K562 (cell line): Measurements from ENCODE around the gene CACNA1C. TPM values are rescaled to one million over a fixed set of nuclear protein-coding genes. Genes with fewer than 3 reads are reported as not detected.

ENCODE experiments used
- ATAC-seq: fragments of 200-7000 bp; cut with Tn5 transposase; 3 replicates; pipeline ENCODE4 v1.9.1; 2020; ENCODE audit warnings: moderate library complexity
- BruUV-seq: library from RNA; stranded (reverse); fragments of 400-500 nt; replicated peaks from 2 replicates; lab custom pipeline; 2021; lab: Mats Ljungman, UMichigan
- CTCF ChIA-PET: fragments of 300-600 bp; formaldehyde crosslinking; extraction: SDS; loops from one replicate; lab custom pipeline; 2021; ENCODE audit warnings: low intra/inter-chr PET ratio; lab: Yijun Ruan, JAX
- POLR2A ChIA-PET: fragments of 300-600, 350-650 bp; sonication (Branson Sonifier 250); formaldehyde crosslinking; extraction: SDS; loops from one replicate; lab custom pipeline; 2021; ENCODE audit warnings: antibody characterized with exemption, inconsistent platforms; lab: Yijun Ruan, JAX
- DNase-seq, 4 experiments: peaks; one replicate each; pipeline versions ENCODE4 v3.0.0 to v3.0.0-alpha.2; 2011 to 2018; ENCODE audit warnings: low spot score in 3 of 4, mixed read lengths in 3 of 4; ENCODE audit errors: extremely low read depth in 1 of 4
- FAIRE-seq: peaks from 2 replicates; lab custom pipeline; 2011; peaks lifted over from hg19 to GRCh38; lab: Jason Lieb, UNC
- H2AFZ ChIP-seq: 2 replicates; pipeline ENCODE4 v1.6.0; 2011; ENCODE audit warnings: low read depth, low read length, control low read depth, inconsistent platforms
- H3K27ac ChIP-seq: fragments of 200-600 bp; 3 replicates; pipeline ENCODE4 v1.8.0; 2011; ENCODE audit warnings: low read depth, mild to moderate bottlenecking, control low read depth, inconsistent platforms, low read length, moderate library complexity, mixed read lengths; ENCODE audit errors: extremely low read depth
- H3K27me3 ChIP-seq, 2 experiments: fragments of 300-600 bp in 1 of 2; 2 replicates in 1 of 2; 3 replicates in 1 of 2; pipeline versions ENCODE4 v1.6.0 to v1.8.0; 2011; ENCODE audit warnings: inconsistent platforms in 2 of 2, low read length in 2 of 2, mild to moderate bottlenecking in 1 of 2, mixed read lengths in 1 of 2, moderate library complexity in 1 of 2; ENCODE audit not compliant: control insufficient read depth in 2 of 2, insufficient read depth in 2 of 2
- H3K36me3 ChIP-seq: fragments of 300-600 bp; 3 replicates; pipeline ENCODE4 v1.8.0; 2011; ENCODE audit warnings: mild to moderate bottlenecking, low read length, inconsistent platforms; ENCODE audit not compliant: control insufficient read depth, insufficient read depth
- H3K4me1 ChIP-seq, 2 experiments: fragments of 200-600 bp in 1 of 2; replicated peaks in 1 of 2; 2 replicates in 1 of 2; 3 replicates in 1 of 2; pipeline versions ENCODE4 v1.5.1 to v1.8.0; 2011; ENCODE audit warnings: inconsistent platforms in 2 of 2, low read length in 2 of 2, mild to moderate bottlenecking in 1 of 2, mixed read lengths in 1 of 2, moderate library complexity in 1 of 2; ENCODE audit not compliant: control insufficient read depth in 2 of 2, insufficient read depth in 2 of 2
- H3K4me2 ChIP-seq: 2 replicates; pipeline ENCODE4 v1.6.1; 2011; ENCODE audit warnings: low read length, control low read depth, inconsistent platforms, mixed read lengths; ENCODE audit not compliant: insufficient read depth
- H3K4me3 ChIP-seq: fragments of 200-600 bp; sonication (generic), shearing (Covaris generic); 2 replicates; pipeline ENCODE4 v1.5.1; 2016; ENCODE audit warnings: control low read depth, inconsistent platforms
- H3K79me2 ChIP-seq: fragments of 200-600 bp; 3 replicates; pipeline ENCODE4 v1.8.0; 2011; ENCODE audit warnings: low read length, inconsistent platforms; ENCODE audit not compliant: control insufficient read depth, insufficient read depth
- H3K9ac ChIP-seq, 2 experiments: 2 replicates each; pipeline versions ENCODE4 v1.6.0 to v1.6.1; 2011; ENCODE audit warnings: low read depth in 2 of 2, low read length in 2 of 2, control low read depth in 1 of 2, inconsistent platforms in 1 of 2, mild to moderate bottlenecking in 1 of 2, mixed read lengths in 1 of 2; ENCODE audit not compliant: insufficient read depth in 1 of 2
- H3K9me1 ChIP-seq: one replicate; pipeline ENCODE4 v1.6.0; 2011; ENCODE audit warnings: inconsistent platforms, mild to moderate bottlenecking, low read length, moderate library complexity; ENCODE audit not compliant: control insufficient read depth, insufficient read depth
- H3K9me3 ChIP-seq: replicated peaks from 2 replicates; pipeline ENCODE4 v1.5.1; 2011; ENCODE audit warnings: low read depth, low read length, inconsistent platforms; ENCODE audit not compliant: control insufficient read depth, insufficient read depth
- H4K20me1 ChIP-seq: replicated peaks from 2 replicates; pipeline ENCODE4 v1.6.1; 2011; ENCODE audit warnings: low read length, inconsistent platforms, mixed read lengths; ENCODE audit not compliant: control insufficient read depth, insufficient read depth
- CGGBP1 ChIP-seq: fragments of 250-450 bp; sonication (Bioruptor Pico); IDR thresholded peaks from 2 replicates; pipeline ENCODE4 v1.9.0; 2021; ENCODE audit warnings: mild to moderate bottlenecking
- NR4A1 ChIP-seq, 2 experiments: fragments of 250-450 bp in 1 of 2; fragments of 450-650 bp in 1 of 2; sonication (Bioruptor Pico) in 1 of 2; IDR thresholded peaks; 2 replicates each; pipeline versions ENCODE4 v1.4.0 to v1.6.1; 2016 to 2020; ENCODE audit warnings: mild to moderate bottlenecking in 2 of 2, missing compliant biosample characterization in 1 of 2, missing genetic modification characterization in 1 of 2, moderate library complexity in 1 of 2
- POLR3A ChIP-seq: IDR thresholded peaks from 2 replicates; pipeline ENCODE4 v1.6.1; 2011; ENCODE audit warnings: borderline replicate concordance, mild to moderate bottlenecking, moderate library complexity; ENCODE audit not compliant: insufficient read length, insufficient read depth; ENCODE audit errors: extremely low read depth
- POLR3G ChIP-seq: IDR thresholded peaks from 2 replicates; pipeline ENCODE4 v1.6.1; 2011; ENCODE audit not compliant: insufficient read length, insufficient replicate concordance; ENCODE audit errors: extremely low read depth
- SP2 ChIP-seq: IDR thresholded peaks from 2 replicates; pipeline ENCODE4 v1.6.1; 2011; ENCODE audit warnings: mild to moderate bottlenecking, low read depth, low read length, moderate library complexity; ENCODE audit not compliant: poor library complexity, severe bottlenecking; ENCODE audit errors: extremely low read depth
- ZBTB2 ChIP-seq: fragments of 450-650 bp; IDR thresholded peaks from 2 replicates; pipeline ENCODE4 v1.6.1; 2016; ENCODE audit warnings: antibody characterized with exemption
- ZNF12 ChIP-seq: sonication (generic); formaldehyde crosslinking; IDR thresholded peaks from 2 replicates; pipeline ENCODE4 v1.4.0; 2020; ENCODE audit warnings: mild to moderate bottlenecking, missing genetic modification reagents
- ZNF253 ChIP-seq: fragments of 250-450 bp; sonication (Bioruptor Pico); conservative IDR thresholded peaks from 2 replicates; pipeline ENCODE4 v1.6.1; 2021; ENCODE audit warnings: mild to moderate bottlenecking
- WGBS: fragments of 100-300 bp; shearing (Covaris generic); methylation state at CpG from one replicate; pipeline ENCODE4 v1.1.6; 2016; ENCODE audit warnings: low coverage, mixed read lengths; ENCODE audit not compliant: insufficient coverage; ENCODE audit errors: missing lambda C conversion rate; 5-methylcytosine and 5-hydroxymethylcytosine counted together
- in situ Hi-C: fragments of 300-500 bp; cut with MboI; formaldehyde crosslinking; loops from 4 replicates; pipeline ENCODE4 v1.15.0; 2018; ENCODE audit warnings: inconsistent platforms, mixed read lengths
- intact Hi-C: fragments of 100-400 bp; cut with micrococcal nuclease; formaldehyde crosslinking; loops from 2 replicates; pipeline ENCODE4 v1.14.2; 2022
- polyA plus RNA-seq, 8 experiments: library from polyadenylated mRNA; depleted of rRNA in 4 of 8; stranded (reverse) in 5 of 8; unstranded in 3 of 8; fragments of >200 nt; fragmentation: Nextera tagmentation in 2 of 8; fragmentation: Illumina TruSeq in 1 of 8; extraction: Ambion mirVana in 2 of 8; extraction: Trizol in 1 of 8; gene quantifications; 2 replicates each; pipeline versions ENCODE4 v1.2.1 to v1.2.3, GENCODE V29; 2011 to 2014; ENCODE audit warnings: inconsistent platforms in 1 of 8, missing spikeins in 1 of 8
- total RNA-seq, 7 experiments: library from RNA; depleted of rRNA in 6 of 7; stranded (reverse); fragments of >200 nt in 6 of 7; fragmentation: Illumina TruSeq in 2 of 7; extraction: Trizol in 2 of 7; gene quantifications; 2 replicates each; pipeline versions ENCODE4 v1.2.1 to v1.2.3, GENCODE V29; 2011 to 2021; ENCODE audit warnings: low replicate concordance in 1 of 7

CACNA1C gene
- total and polyA plus RNA-seq, 9 of the 15 experiments (the other 6 are each of a cell fraction or from before 2014, with no cell fraction given), result not detected

- H3K27ac ChIP-seq, result no peak overlapping the region
- H3K4me3 ChIP-seq, result no peak overlapping the region
- BruUV-seq, result no TSS peak
- H4K20me1 ChIP-seq, result no peaks in the 10 kb centered on the region
- DNase-seq (no peak), FAIRE-seq (no peak), ATAC-seq (no peak)
- H3K4me1 ChIP-seq, result 0 out of 5 replicates have a peak, but pooled peaks cover 0 to 3% of the 10 kb centered on the region in 2 experiments
- ChIA-PET POLR2A (interaction anchor here (0.6 to 0.9 kb wide), 3 partner anchors 8 to 260 kb away, joined by 3 to 4 read pairs (median 4); no protein-coding TSS in a partner anchor), CTCF (no interaction called here)
- no peak overlapping the region for H3K9ac ChIP-seq
- H3K9me3 ChIP-seq, result no peaks in the 10 kb centered on the region
- H3K4me2 ChIP-seq, result no peak overlapping the region
- peaks cover 0 to 37% of the 10 kb centered on the region in 2 experiments; a peak in 3 of 5 replicates for H3K27me3 ChIP-seq
- H3K79me2 ChIP-seq, result no peaks in the 10 kb centered on the region
- in situ Hi-C loops, result no loop called here
- no peaks in the 10 kb centered on the region for H3K36me3 ChIP-seq
- H2AFZ ChIP-seq, result no peak overlapping the region
- WGBS, result 0% methylated on average over 13 of the region's 16 CpGs
- intact Hi-C loops, result no loop called here
- H3K9me1 ChIP-seq, result no peaks in the 10 kb centered on the region
- no peak for TF ChIP-seq POLR3A
- no peak for TF ChIP-seq ZNF253 (CRISPR knock-in tag)
- TF ChIP-seq ZNF12 (CRISPR knock-in tag), result no peak
- no peak for TF ChIP-seq NR4A1 (CRISPR knock-in tag; IDR thresholded peaks at IDR 0.05)
- TF ChIP-seq NR4A1 (tag; IDR thresholded peaks at IDR 0.05), result no peak
- no peak for TF ChIP-seq POLR3G
- TF ChIP-seq SP2, result no peak
- no peak for TF ChIP-seq ZBTB2
- TF ChIP-seq CGGBP1 (CRISPR knock-in tag), result no peak
Measured at GRCh38 chr12:2631653-2632350, 579.0 kb downstream of the CACNA1C start.
